ENCODE results near the gene GGNBP2.

The GGNBP2 gene

DNA sequence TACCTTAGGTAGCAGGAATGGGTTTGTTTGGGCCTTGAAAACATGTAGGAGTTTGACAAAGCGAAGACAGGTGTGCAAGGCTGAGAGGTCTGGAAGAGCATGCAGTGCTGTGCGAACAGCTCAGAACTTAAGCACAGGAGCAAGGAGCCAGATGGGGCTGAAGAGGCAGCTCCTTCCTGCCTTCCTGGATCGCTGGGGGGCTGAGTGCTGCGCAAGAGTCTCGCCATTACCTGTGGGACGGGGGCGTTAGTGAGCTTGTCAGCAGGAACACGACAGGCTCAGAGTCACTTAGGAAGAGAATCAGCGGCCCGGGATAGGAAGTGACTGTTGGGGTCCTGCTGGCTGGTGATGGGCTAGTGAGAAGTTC lies 56.2 kb downstream of the GGNBP2 start:
- Histone ChIP-seq H3K4me1 (ENCODE audit: control insufficient read depth in 2 of 2, insufficient read depth in 1 of 2, low read depth in 1 of 2, low read length in 2 of 2) (peaks cover 13 to 15% of the 10 kb centered on the region in 2 donors), H3K9ac (ENCODE audit: low read depth, low read length, poor library complexity) (peak overlapping the region; percentile 65), H2BK12ac (ENCODE audit: low read length) (no peak overlapping the region), H3K79me1 (ENCODE audit: low read depth, low read length) (peaks cover 2% of the 10 kb centered on the region), H3K36me3 (replicated peaks in 1 of 2; ENCODE audit: control insufficient read depth in 2 of 2, insufficient read depth in 2 of 2, low read length in 2 of 2) (peaks cover 9 to 21% of the 10 kb centered on the region in 2 donors), H3K9me3 (replicated peaks in 1 of 2; ENCODE audit: control insufficient read depth in 2 of 2, insufficient read depth in 1 of 2, low read depth in 1 of 2, low read length in 2 of 2) (no peaks in the 10 kb centered on the region), H3K14ac (ENCODE audit: low read length) (no peak overlapping the region), H2AK5ac (ENCODE audit: low read depth, low read length) (no peak overlapping the region), H2AFZ (ENCODE audit: low read length) (peak overlapping the region; percentile 94), H3K27ac (replicated peaks; ENCODE audit: low read length) (peak overlapping the region; percentile 65), H3K4ac (ENCODE audit: low read length) (no peak overlapping the region), H2BK15ac (ENCODE audit: low read length) (no peak overlapping the region), H3K23ac (ENCODE audit: low read depth, low read length, poor library complexity) (peak overlapping the region; percentile 95), H2BK5ac (ENCODE audit: low read length) (peak overlapping the region; percentile 45), H3K18ac (ENCODE audit: low read length) (peak overlapping the region; percentile 2), H4K8ac (ENCODE audit: low read depth, low read length) (no peak overlapping the region), H3K4me2 (ENCODE audit: insufficient read depth, low read length, poor library complexity, severe bottlenecking) (peak overlapping the region; percentile 85), H4K91ac (ENCODE audit: low read depth, low read length, poor library complexity) (no peak overlapping the region), H2BK120ac (ENCODE audit: low read depth, low read length) (no peak overlapping the region), H3K27me3 (ENCODE audit: control insufficient read depth in 3 of 3, insufficient read depth in 3 of 3, low read depth in 1 of 3, low read length in 3 of 3) (peaks cover 0 to 2% (median 0%) of the 10 kb centered on the region in 3 experiments), H3K4me3 (ENCODE audit: low read length in 2 of 2) (peak overlapping the region; percentile 67 to 69)
- DNase-seq (ENCODE audit: low spot score): no peak
- no CpG with 5 or more reads among the region's 10 CpGs for WGBS, 2 donors (ENCODE audit: extremely low coverage in 2 of 2, insufficient read length in 2 of 2, insufficient replicate concordance in 1 of 2)

DNA sequence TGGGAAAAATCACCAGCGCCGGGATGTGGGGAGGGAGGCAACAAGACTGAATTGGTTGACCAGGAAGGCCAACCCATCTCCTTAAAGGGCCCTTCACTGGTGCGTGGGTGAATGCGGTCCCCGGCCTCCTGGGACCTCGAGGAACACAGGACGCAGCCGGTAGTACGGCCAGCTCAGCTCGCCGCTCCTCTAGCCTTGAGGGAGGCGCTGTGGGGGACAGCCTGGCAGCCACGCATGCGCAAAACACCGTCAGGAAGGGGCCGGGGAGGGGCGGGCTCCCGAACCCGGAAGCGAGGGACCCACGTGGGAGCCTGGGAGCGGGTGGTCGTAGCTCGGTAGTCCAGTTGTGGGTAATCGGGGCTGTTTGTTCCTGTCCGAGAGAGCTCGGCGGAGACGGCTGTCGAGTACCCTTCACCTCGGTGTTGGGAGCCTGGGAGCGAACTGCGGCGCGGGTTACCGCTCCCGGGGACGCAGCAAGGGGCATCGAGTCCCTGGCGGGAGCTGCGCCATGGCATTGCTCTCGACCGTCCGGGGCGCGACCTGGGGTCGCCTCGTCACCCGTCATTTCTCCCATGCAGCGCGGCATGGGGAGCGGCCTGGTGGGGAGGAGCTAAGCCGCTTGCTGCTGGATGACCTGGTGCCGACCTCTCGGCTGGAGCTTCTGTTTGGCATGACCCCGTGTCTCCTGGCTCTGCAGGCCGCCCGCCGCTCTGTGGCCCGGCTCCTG lies 56.7 kb downstream of the GGNBP2 start, which contains the start of gene MRM1:
Gene MRM1 (plus strand): TSS at position 281 of the 727 bp plus-strand sequence. CDS start 228 bp downstream, at position 509.
- Histone ChIP-seq H3K79me1 (ENCODE audit: low read depth, low read length) (peaks cover 2% of the 10 kb centered on the region), H3K4me1 (ENCODE audit: control insufficient read depth in 2 of 2, insufficient read depth in 1 of 2, low read depth in 1 of 2, low read length in 2 of 2) (peaks cover 13 to 15% of the 10 kb centered on the region in 2 donors), H3K9me3 (replicated peaks in 1 of 2; ENCODE audit: control insufficient read depth in 2 of 2, insufficient read depth in 1 of 2, low read depth in 1 of 2, low read length in 2 of 2) (no peaks in the 10 kb centered on the region), H3K23ac (ENCODE audit: low read depth, low read length, poor library complexity) (peak within 1 kb of the TSS; percentile 95), H2BK12ac (ENCODE audit: low read length) (no peak within 1 kb of the TSS), H2BK120ac (ENCODE audit: low read depth, low read length) (no peak within 1 kb of the TSS), H3K27me3 (ENCODE audit: control insufficient read depth in 3 of 3, insufficient read depth in 3 of 3, low read depth in 1 of 3, low read length in 3 of 3) (peaks cover 0 to 2% (median 0%) of the 10 kb centered on the region in 3 experiments), H3K18ac (ENCODE audit: low read length) (peak within 1 kb of the TSS; percentile 25), H3K14ac (ENCODE audit: low read length) (peak within 1 kb of the TSS; percentile 21), H3K27ac (replicated peaks; ENCODE audit: low read length) (peak within 1 kb of the TSS; percentile 65), H3K4me2 (ENCODE audit: insufficient read depth, low read length, poor library complexity, severe bottlenecking) (peak within 1 kb of the TSS; percentile 85), H3K9ac (ENCODE audit: low read depth, low read length, poor library complexity) (peak within 1 kb of the TSS; percentile 85), H2BK5ac (ENCODE audit: low read length) (peak within 1 kb of the TSS; percentile 45), H2BK15ac (ENCODE audit: low read length) (peak within 1 kb of the TSS; percentile 22), H2AK5ac (ENCODE audit: low read depth, low read length) (no peak within 1 kb of the TSS), H2AFZ (ENCODE audit: low read length) (peak within 1 kb of the TSS; percentile 94), H3K36me3 (replicated peaks in 1 of 2; ENCODE audit: control insufficient read depth in 2 of 2, insufficient read depth in 2 of 2, low read length in 2 of 2) (peaks cover 9 to 19% of the 10 kb centered on the region in 2 donors), H3K4ac (ENCODE audit: low read length) (no peak within 1 kb of the TSS), H3K4me3 (ENCODE audit: low read length in 2 of 2) (peak within 1 kb of the TSS; percentile 67 to 87), H4K8ac (ENCODE audit: low read depth, low read length) (no peak within 1 kb of the TSS), H4K91ac (ENCODE audit: low read depth, low read length, poor library complexity) (no peak within 1 kb of the TSS)
- peak; percentile 90 for DNase-seq (ENCODE audit: low spot score)
- no CpG with 5 or more reads among the region's 60 CpGs for WGBS, 2 donors (ENCODE audit: extremely low coverage in 2 of 2, insufficient read length in 2 of 2, insufficient replicate concordance in 1 of 2)

DNA sequence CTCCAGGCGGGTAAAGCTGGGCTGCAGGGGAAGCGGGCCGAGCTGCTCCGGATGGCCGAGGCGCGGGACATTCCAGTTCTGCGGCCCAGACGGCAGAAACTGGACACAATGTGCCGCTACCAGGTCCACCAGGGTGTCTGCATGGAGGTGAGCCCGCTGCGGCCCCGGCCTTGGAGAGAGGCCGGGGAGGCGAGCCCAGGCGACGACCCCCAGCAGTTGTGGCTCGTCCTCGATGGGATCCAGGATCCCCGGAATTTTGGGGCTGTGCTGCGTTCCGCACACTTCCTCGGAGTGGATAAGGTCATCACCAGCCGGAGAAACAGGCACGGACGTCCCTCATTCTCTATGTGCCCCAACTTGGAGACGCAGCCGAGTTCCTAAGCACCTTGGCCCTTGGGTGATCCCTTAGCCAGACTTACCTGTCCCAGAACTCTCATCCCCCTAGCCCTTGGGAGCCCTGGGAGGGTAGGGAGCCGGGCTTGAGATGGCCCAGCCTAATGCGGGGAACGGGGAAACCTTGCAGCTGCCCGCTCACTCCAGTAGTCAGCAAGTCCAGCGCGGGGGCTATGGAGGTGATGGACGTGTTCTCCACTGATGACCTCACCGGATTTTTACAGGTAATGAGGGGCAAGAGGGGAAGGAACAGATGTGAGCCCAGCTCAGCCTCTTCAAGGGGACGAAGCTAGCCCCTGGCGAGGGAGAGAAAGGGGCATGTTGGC lies 57.5 kb downstream of the GGNBP2 start:
- no CpG with 5 or more reads among the region's 38 CpGs for WGBS, 2 donors (ENCODE audit: extremely low coverage in 2 of 2, insufficient read length in 2 of 2, insufficient replicate concordance in 1 of 2)
- no peaks in the 10 kb centered on the region for H3K9me3 ChIP-seq (replicated peaks in 1 of 2; ENCODE audit: control insufficient read depth in 2 of 2, insufficient read depth in 1 of 2, low read depth in 1 of 2, low read length in 2 of 2)

DNA sequence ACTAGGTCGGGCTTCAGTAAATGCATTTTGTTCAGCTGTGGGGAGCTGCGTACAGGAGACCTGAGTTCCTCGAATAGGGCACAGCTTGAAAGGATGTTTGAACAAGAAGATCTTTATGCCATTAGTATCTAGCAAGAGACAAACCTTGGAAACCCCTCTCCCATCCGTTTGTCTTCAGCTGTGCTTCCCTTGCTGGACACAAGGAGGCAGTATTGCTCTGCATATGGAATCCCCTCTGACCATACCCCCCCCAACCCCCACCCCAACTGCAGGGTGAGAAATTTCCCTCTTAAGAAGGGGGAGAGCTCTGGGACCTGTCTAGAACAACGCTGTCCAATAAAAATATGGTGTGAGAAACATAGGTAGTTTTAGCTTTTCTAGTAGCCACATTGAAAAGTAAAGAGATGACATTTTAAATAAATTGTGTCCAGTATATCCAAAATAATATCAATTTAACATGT lies 58.2 kb downstream of the GGNBP2 start:
- Histone ChIP-seq H3K14ac (ENCODE audit: low read length) (no peak overlapping the region), H3K4me2 (ENCODE audit: insufficient read depth, low read length, poor library complexity, severe bottlenecking) (peak overlapping the region; percentile 85), H3K4me1 (ENCODE audit: control insufficient read depth in 2 of 2, insufficient read depth in 1 of 2, low read depth in 1 of 2, low read length in 2 of 2) (peaks cover 13 to 15% of the 10 kb centered on the region in 2 donors), H2AK5ac (ENCODE audit: low read depth, low read length) (no peak overlapping the region), H4K8ac (ENCODE audit: low read depth, low read length) (no peak overlapping the region), H3K4ac (ENCODE audit: low read length) (no peak overlapping the region), H2BK15ac (ENCODE audit: low read length) (no peak overlapping the region), H2BK5ac (ENCODE audit: low read length) (no peak overlapping the region), H3K27ac (replicated peaks; ENCODE audit: low read length) (no peak overlapping the region), H3K9me3 (replicated peaks in 1 of 2; ENCODE audit: control insufficient read depth in 2 of 2, insufficient read depth in 1 of 2, low read depth in 1 of 2, low read length in 2 of 2) (no peaks in the 10 kb centered on the region), H3K9ac (ENCODE audit: low read depth, low read length, poor library complexity) (no peak overlapping the region), H3K27me3 (ENCODE audit: control insufficient read depth in 3 of 3, insufficient read depth in 3 of 3, low read depth in 1 of 3, low read length in 3 of 3) (peaks cover 0 to 2% (median 0%) of the 10 kb centered on the region in 3 experiments), H2BK120ac (ENCODE audit: low read depth, low read length) (no peak overlapping the region), H4K91ac (ENCODE audit: low read depth, low read length, poor library complexity) (no peak overlapping the region), H2BK12ac (ENCODE audit: low read length) (no peak overlapping the region), H3K4me3 (ENCODE audit: low read length in 2 of 2) (peak overlapping the region; percentile 67 to 87), H2AFZ (ENCODE audit: low read length) (peak overlapping the region; percentile 94), H3K36me3 (replicated peaks in 1 of 2; ENCODE audit: control insufficient read depth in 2 of 2, insufficient read depth in 2 of 2, low read length in 2 of 2) (peaks cover 6 to 7% of the 10 kb centered on the region in 2 donors), H3K79me1 (ENCODE audit: low read depth, low read length) (peaks cover 2% of the 10 kb centered on the region), H3K18ac (ENCODE audit: low read length) (no peak overlapping the region), H3K23ac (ENCODE audit: low read depth, low read length, poor library complexity) (no peak overlapping the region)
- DNase-seq (ENCODE audit: low spot score): peak; percentile 74
- WGBS, 2 donors (ENCODE audit: extremely low coverage in 2 of 2, insufficient read length in 2 of 2, insufficient replicate concordance in 1 of 2): no CpG with 5 or more reads among the region's 5 CpGs

More for the DNA sequence above, 57.5 kb downstream of the GGNBP2 start:
- Histone ChIP-seq H3K4ac (ENCODE audit: low read length) (no peak overlapping the region), H2BK120ac (ENCODE audit: low read depth, low read length) (no peak overlapping the region), H3K36me3 (replicated peaks in 1 of 2; ENCODE audit: control insufficient read depth in 2 of 2, insufficient read depth in 2 of 2, low read length in 2 of 2) (peaks cover 6 to 11% of the 10 kb centered on the region in 2 donors), H4K8ac (ENCODE audit: low read depth, low read length) (no peak overlapping the region), H3K18ac (ENCODE audit: low read length) (peak overlapping the region; percentile 25), H3K14ac (ENCODE audit: low read length) (peak overlapping the region; percentile 21), H3K23ac (ENCODE audit: low read depth, low read length, poor library complexity) (peak overlapping the region; percentile 95), H3K4me2 (ENCODE audit: insufficient read depth, low read length, poor library complexity, severe bottlenecking) (peak overlapping the region; percentile 85), H2BK12ac (ENCODE audit: low read length) (no peak overlapping the region), H2BK5ac (ENCODE audit: low read length) (peak overlapping the region; percentile 45), H3K27me3 (ENCODE audit: control insufficient read depth in 3 of 3, insufficient read depth in 3 of 3, low read depth in 1 of 3, low read length in 3 of 3) (peaks cover 0 to 2% (median 0%) of the 10 kb centered on the region in 3 experiments), H2AFZ (ENCODE audit: low read length) (peak overlapping the region; percentile 94), H2AK5ac (ENCODE audit: low read depth, low read length) (no peak overlapping the region), H3K79me1 (ENCODE audit: low read depth, low read length) (peaks cover 2% of the 10 kb centered on the region), H3K4me1 (ENCODE audit: control insufficient read depth in 2 of 2, insufficient read depth in 1 of 2, low read depth in 1 of 2, low read length in 2 of 2) (peaks cover 13 to 15% of the 10 kb centered on the region in 2 donors), H3K27ac (replicated peaks; ENCODE audit: low read length) (no peak overlapping the region), H3K4me3 (ENCODE audit: low read length in 2 of 2) (peak overlapping the region; percentile 67 to 87), H3K9ac (ENCODE audit: low read depth, low read length, poor library complexity) (peak overlapping the region; percentile 85), H2BK15ac (ENCODE audit: low read length) (peak overlapping the region; percentile 22), H4K91ac (ENCODE audit: low read depth, low read length, poor library complexity) (no peak overlapping the region)
- DNase-seq (ENCODE audit: low spot score): no peak
